Fibroblast of mammary gland (primary cell): Measurements from ENCODE around the gene PSMD10.

Experiments used
- DNase-seq: peaks from one replicate; pipeline ENCODE4 v3.0.0-alpha.2; 2010; ENCODE audit warnings: low read depth
- H3K4me3 ChIP-seq: 2 replicates; pipeline ENCODE4 v1.5.1; 2011; ENCODE audit warnings: low read depth, mild to moderate bottlenecking, low read length, moderate library complexity; ENCODE audit not compliant: control insufficient read depth
- TF ChIP-seq, protein P1 (sequence below): conservative IDR thresholded peaks from 2 replicates; pipeline ENCODE4 v1.5.1; 2011; ENCODE audit warnings: low read depth, low read length, inconsistent platforms; ENCODE audit not compliant: control insufficient read depth, insufficient read depth

PSMD10 gene, protein sequence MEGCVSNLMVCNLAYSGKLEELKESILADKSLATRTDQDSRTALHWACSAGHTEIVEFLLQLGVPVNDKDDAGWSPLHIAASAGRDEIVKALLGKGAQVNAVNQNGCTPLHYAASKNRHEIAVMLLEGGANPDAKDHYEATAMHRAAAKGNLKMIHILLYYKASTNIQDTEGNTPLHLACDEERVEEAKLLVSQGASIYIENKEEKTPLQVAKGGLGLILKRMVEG

DNA sequence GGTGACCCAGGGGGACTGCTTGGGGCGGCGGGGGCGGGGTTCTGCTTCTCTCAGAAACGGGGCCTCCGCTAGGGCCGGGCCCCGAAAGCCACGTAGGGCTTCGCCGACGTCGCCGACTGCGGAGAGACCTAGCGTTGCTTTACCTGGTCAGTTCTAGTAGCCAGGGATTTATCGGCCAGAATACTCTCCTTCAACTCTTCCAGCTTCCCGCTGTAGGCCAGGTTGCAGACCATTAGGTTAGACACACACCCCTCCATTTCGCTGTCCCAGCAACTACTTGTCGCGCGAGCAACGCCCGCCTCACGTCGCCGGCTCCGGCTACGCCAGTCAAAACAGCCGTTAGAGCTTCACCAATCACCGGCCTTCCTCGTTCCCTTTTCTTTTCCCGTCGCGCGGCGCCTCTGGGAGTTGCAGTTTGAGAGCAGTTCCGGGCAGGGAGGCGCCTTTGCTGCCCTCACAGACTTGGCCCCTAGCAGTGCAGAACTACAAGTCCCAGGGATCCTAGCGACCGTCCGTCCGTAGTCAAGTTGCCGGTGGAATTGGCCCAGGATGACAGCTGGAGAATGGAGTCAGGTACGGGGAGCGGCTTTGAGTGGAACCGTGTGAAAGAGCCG, at the start of gene PSMD10, which contains the start of gene ATG4A:
PSMD10 (minus strand) TSS at position 279 of the 614 bp plus-strand sequence; CDS start at position 257, 22 bp downstream.
ATG4A (plus strand) TSS at position 515 of the 614 bp plus-strand sequence; CDS start at position 564, 49 bp downstream.
- TF ChIP-seq, protein P1, sequence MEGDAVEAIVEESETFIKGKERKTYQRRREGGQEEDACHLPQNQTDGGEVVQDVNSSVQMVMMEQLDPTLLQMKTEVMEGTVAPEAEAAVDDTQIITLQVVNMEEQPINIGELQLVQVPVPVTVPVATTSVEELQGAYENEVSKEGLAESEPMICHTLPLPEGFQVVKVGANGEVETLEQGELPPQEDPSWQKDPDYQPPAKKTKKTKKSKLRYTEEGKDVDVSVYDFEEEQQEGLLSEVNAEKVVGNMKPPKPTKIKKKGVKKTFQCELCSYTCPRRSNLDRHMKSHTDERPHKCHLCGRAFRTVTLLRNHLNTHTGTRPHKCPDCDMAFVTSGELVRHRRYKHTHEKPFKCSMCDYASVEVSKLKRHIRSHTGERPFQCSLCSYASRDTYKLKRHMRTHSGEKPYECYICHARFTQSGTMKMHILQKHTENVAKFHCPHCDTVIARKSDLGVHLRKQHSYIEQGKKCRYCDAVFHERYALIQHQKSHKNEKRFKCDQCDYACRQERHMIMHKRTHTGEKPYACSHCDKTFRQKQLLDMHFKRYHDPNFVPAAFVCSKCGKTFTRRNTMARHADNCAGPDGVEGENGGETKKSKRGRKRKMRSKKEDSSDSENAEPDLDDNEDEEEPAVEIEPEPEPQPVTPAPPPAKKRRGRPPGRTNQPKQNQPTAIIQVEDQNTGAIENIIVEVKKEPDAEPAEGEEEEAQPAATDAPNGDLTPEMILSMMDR, result no peak
- H3K4me3 ChIP-seq, result peak within 1 kb of the TSS; percentile 75
- DNase-seq, result peak; percentile 93

DNA sequence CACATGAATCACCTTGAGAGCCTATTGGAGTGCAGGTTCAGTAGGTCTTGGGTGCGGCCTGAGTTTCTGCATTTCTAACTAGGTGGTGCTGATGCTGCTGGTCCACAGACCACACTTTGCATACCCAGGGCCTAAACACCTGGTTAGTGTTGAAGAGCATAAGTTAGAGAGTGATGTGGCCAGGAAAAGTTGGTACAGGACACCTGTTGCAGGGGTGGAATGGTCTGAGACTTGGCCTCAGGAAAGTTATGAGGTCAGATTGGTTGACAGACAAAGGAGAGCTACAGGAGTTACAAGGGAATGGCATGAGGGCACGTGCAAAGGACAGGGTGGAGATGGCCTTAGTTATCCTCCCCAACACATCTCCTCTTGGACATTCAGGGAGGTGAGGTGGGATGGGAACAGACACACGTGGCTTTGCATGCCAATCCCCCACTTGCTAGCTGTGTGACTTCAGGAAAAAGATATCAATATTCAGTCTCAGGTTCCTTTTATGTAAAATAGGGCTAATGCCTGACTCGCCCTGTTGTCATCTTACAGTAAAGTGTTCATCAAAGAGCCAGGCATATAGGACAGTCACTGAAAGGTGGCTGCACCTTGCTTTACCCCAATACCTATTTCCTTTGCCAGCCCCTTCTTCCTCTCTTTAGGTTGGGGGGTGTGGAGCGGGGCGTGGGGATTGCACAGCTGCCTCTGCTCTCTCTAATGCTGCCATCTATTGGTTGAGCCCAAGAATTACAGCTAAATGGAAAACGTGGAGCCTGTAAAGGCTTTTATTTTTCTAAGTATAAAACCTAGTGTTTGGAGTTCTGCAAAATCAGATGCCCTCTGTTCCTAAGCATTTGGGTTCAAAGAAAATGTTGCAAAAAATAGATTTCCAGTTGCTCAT, 47.7 kb upstream of the PSMD10 start:
- peak; percentile 12 for DNase-seq
- TF ChIP-seq, protein P1, result peak; percentile 55
- H3K4me3 ChIP-seq, result no peak overlapping the region

DNA sequence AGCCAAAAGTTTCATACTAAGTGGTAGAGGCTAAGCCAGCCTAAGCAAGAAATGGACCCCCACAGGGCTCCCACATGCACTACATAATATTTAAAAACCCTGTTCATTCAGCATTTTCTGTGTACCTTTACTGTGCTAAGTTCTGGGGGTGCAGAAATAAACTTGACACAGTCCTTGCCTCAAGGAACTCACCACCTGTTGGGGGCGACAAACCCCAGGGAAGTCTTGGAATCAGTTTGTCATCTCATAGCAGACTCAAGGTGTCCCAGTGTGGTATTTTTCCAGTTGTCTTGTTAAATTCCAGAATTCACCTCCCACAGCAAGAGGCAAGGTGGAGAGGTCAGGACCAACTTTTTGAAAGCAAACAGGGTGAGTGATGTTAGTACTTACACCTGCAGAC, 43.4 kb upstream of the PSMD10 start:
- DNase-seq, result no peak
- no peak overlapping the region for H3K4me3 ChIP-seq
- TF ChIP-seq, protein P1, result peak; percentile 7

DNA sequence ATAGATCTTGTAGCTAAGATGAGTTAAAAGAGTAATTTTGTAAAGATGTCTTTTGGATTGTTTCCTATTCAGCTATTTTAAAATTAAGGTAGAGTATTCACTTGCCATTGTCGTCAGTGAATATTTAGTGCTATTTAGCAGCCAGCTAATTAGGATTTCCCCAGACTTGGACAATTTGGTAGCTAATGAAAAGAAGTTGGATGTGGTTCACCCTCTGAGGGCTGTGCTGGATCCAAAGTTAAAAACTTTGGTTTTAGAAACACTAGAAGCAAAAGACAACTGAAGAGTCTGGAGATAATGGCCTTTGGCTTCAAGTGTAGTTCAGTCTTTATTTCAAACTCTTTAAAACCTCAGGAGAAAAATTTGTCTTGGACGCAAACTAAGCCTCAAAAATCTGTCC, 41.5 kb upstream of the PSMD10 start:
- TF ChIP-seq, protein P1, result no peak
- no peak overlapping the region for H3K4me3 ChIP-seq
- DNase-seq, result no peak

DNA sequence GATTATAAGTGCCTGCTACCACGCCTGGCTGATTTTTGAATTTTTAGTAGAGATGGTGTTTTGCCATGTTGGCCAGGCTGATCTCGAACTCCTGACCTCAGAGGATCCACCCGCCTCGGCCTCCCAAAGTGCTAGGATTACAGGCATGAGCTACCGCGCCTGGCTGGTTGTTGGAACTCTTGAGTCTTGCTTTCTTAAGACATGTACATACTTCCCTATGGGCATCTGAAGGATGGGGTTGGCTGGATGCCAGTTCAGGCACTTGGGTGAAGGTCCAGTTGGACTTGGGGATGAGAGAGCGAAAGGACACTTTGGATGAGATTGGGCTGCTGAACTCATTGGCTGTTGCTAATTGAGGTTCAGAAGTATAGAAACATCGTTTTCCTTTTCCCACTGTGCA, 40.7 kb upstream of the PSMD10 start:
- no peak overlapping the region for H3K4me3 ChIP-seq
- TF ChIP-seq, protein P1, result no peak
- DNase-seq, result no peak

DNA sequence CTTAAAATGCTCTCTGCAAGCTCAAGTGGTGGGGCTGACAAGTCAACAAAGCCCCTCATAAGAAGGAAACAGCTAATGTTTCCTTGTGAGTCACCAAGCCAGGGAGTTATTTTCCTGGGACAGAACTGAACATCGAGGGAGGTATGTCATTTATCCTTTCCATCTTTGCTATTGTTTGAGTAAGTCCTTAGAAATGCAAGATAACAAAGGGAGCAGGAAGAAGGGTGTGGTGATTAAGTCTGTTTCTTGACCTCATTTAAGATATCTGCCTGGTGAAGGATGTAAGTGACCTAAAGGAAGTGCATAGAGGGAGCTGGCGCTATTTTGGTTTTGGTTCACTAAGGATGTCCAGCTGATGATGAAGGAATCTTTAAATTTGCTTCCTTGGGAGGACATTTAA, 40.1 kb upstream of the PSMD10 start:
- DNase-seq, result no peak
- H3K4me3 ChIP-seq, result no peak overlapping the region
- TF ChIP-seq, protein P1, result no peak
